ENCODE results near the gene DAPK1.

DNA sequence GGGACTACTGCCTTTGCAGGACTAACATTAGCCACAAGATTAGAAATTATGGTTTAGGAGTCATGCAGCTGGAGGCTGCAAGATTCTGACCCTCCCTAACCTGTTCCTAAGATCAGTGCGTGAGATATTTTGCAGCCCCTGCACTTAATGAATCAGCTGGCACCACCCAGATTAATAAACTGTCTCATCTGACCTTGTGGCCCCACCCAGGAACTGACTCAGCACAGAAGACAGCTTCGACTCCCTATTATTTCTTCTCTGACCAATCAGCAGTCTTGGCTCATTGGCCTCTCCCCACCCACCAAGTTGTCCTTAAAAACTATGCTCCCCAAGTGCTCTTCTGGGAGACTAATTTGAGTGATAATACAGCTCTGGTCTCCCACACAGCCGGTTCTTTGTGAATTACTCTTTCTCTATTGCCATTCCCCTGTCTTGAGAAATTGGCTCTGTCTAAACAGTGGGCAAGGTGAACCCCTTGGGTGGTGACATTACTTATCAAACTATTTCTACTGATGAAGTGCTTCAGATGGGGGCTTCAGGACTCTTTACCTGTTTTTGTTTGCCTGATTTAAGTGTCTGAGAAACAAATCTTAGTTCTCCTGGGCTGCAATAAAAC is 245.3 kb downstream of the DAPK1 start:
- TF ChIP-seq, protein P1, sequence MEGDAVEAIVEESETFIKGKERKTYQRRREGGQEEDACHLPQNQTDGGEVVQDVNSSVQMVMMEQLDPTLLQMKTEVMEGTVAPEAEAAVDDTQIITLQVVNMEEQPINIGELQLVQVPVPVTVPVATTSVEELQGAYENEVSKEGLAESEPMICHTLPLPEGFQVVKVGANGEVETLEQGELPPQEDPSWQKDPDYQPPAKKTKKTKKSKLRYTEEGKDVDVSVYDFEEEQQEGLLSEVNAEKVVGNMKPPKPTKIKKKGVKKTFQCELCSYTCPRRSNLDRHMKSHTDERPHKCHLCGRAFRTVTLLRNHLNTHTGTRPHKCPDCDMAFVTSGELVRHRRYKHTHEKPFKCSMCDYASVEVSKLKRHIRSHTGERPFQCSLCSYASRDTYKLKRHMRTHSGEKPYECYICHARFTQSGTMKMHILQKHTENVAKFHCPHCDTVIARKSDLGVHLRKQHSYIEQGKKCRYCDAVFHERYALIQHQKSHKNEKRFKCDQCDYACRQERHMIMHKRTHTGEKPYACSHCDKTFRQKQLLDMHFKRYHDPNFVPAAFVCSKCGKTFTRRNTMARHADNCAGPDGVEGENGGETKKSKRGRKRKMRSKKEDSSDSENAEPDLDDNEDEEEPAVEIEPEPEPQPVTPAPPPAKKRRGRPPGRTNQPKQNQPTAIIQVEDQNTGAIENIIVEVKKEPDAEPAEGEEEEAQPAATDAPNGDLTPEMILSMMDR (IDR thresholded peaks at IDR 0.05; ENCODE audit: low read length), result no peak
- TF ChIP-seq EZH2 (IDR thresholded peaks at IDR 0.05; ENCODE audit: borderline replicate concordance, low read length), result no peak

Measured in OCI-LY1 (cell line).